Neural progenitor cell (in vitro differentiated cells): ENCODE results near the gene ALPL.

ENCODE experiments used
- CTCF ChIP-seq: fragments of 200-600 bp; sonication (generic); IDR thresholded peaks from 2 replicates; pipeline ENCODE4 v1.5.1; 2017; ENCODE audit warnings: antibody characterized with exemption, mild to moderate bottlenecking
- EZH2 ChIP-seq: fragments of 200-600 bp; sonication (generic); IDR thresholded peaks from 2 replicates; pipeline ENCODE4 v1.6.1; 2017; ENCODE audit warnings: antibody characterized with exemption, mild to moderate bottlenecking, moderate library complexity
- EZH2phosphoT487 ChIP-seq: fragments of 200-600 bp; sonication (generic); IDR thresholded peaks from 2 replicates; pipeline ENCODE4 v1.6.1; 2017; ENCODE audit warnings: antibody characterized with exemption

- TF ChIP-seq CTCF (no peak), EZH2phosphoT487 (no peak), EZH2 (no peak)
These were observed 17.2 kb downstream of the ALPL start for GRCh38 chr1:21526441-21526840.
